Mesodermal cell (in vitro differentiated cells): ENCODE data around the gene FIBCD1.

ENCODE experiments used
- H3K27ac ChIP-seq: 2 replicates; pipeline ENCODE4 v1.7.0; 2013; ENCODE audit warnings: mild to moderate bottlenecking, low read depth, low read length, moderate library complexity; ENCODE audit not compliant: severe bottlenecking
- H3K36me3 ChIP-seq: 2 replicates; pipeline ENCODE4 v1.7.1; 2013; ENCODE audit warnings: mild to moderate bottlenecking, low read length, moderate library complexity; ENCODE audit not compliant: control insufficient read depth, insufficient read depth
- H3K4me1 ChIP-seq: one replicate; pipeline ENCODE4 v1.7.1; 2013; ENCODE audit warnings: mild to moderate bottlenecking, low read length; ENCODE audit not compliant: insufficient read depth, control insufficient read depth, poor library complexity, severe bottlenecking
- H3K4me3 ChIP-seq: 2 replicates; pipeline ENCODE4 v1.7.0; 2013; ENCODE audit warnings: low read length, control low read depth, mild to moderate bottlenecking; ENCODE audit not compliant: insufficient read depth, poor library complexity, severe bottlenecking; ENCODE audit errors: extremely low read depth
- H3K9me3 ChIP-seq: 2 replicates; pipeline ENCODE4 v1.7.1; 2013; ENCODE audit warnings: mild to moderate bottlenecking, low read length, moderate library complexity; ENCODE audit not compliant: control insufficient read depth
- WGBS, 2 experiments: methylation state at CpG; one replicate each; pipeline ENCODE4 v1.1.5; 2013; ENCODE audit warnings: missing lambda C conversion rate in 2 of 2; ENCODE audit not compliant: insufficient coverage in 2 of 2; 5-methylcytosine and 5-hydroxymethylcytosine counted together

The FIBCD1 gene

DNA sequence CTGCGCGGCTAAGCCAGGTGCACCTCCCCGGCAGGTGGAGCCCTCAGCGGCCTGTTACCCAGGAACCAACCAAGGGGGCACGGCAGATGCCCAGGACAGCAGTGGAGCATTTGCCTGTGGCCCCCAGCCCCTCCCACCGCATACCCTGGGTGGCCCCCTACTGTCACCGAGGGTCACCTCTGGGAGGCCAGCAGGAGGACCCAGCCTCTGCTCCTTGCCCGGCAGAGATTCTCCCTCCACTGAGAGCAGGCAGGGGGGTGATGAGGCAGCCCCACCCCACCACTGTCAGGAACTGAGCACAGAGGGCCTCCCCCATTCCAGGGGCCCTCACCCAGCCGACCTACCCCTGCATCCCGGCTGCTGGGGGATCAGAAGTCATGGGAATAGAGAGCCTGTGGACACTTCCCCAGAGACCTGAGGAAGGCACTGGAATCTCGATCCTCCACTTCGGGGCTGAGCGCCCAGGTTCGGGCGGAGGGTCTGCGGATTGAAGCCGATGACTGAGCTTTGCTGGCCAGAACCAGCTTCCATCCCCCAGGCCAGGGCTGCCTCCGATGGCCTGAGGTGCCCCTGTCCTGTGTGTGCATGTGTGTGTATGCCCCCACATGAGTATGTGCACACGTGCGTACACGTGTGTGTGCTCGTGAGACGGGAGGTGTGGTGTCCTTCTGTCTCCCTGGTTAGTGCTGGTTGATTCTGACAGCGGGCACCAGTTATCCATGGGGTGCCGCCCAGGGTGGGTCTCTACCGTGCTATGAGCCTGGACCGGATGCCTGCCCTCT is 42.6 kb downstream of the FIBCD1 start, which contains the start of gene QRFP:
TSS of gene QRFP (minus strand) at position 580 of the 782 bp plus-strand sequence. CDS start 2,974 bp downstream, outside the sequence.
- Histone ChIP-seq H3K36me3 (peaks cover 20% of the 10 kb centered on the region), H3K9me3 (no peaks in the 10 kb centered on the region), H3K4me1 (peaks cover 4% of the 10 kb centered on the region), H3K27ac (no peak within 1 kb of the TSS), H3K4me3 (no peak within 1 kb of the TSS)
- 87 to 93% methylated on average over 24 to 26 of the region's 27 CpGs for WGBS, 2 experiments

DNA sequence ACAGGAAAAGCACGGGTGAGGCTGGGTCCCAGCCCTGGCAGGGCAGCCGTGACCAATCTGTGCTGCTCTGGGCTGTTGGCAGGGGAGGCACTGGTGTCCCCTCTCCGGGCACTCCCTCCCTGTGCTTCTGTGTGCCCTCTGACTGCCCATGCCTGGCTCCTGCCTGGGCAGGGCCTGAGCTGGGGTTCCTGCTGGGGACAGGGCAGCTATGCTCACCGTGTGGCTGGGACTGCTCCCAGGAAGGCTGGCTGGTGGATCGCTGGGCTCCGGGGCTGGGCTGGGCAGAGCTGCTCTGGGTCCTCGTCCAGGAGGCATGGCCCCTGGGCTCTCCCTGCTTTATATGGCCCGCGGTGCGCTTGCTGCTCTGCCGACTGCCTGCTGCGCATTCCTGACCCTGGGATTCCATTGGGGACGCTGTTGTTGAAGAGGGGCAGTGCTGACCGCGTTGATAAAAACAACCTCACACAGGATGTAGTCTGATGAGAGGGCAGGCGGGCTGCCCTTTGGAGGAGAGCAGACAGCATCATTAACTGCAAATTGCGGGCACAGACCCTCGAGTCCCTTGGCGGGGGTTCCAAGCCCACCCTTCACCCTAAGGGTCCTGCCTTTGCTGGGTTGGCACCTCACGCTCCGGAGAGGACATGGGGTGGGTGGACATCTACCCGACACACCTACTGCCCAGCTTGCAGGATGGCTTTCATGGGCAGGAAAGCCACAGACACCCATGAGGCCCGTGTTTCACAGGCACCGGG is 43.4 kb downstream of the FIBCD1 start:
- H3K36me3 ChIP-seq, result peaks cover 26% of the 10 kb centered on the region
- no peak overlapping the region for H3K4me3 ChIP-seq
- H3K4me1 ChIP-seq, result peaks cover 4% of the 10 kb centered on the region
- H3K9me3 ChIP-seq, result no peaks in the 10 kb centered on the region
- H3K27ac ChIP-seq, result no peak overlapping the region
- WGBS, 2 experiments, result 84 to 85% methylated on average over 22 to 24 of the region's 24 CpGs

DNA sequence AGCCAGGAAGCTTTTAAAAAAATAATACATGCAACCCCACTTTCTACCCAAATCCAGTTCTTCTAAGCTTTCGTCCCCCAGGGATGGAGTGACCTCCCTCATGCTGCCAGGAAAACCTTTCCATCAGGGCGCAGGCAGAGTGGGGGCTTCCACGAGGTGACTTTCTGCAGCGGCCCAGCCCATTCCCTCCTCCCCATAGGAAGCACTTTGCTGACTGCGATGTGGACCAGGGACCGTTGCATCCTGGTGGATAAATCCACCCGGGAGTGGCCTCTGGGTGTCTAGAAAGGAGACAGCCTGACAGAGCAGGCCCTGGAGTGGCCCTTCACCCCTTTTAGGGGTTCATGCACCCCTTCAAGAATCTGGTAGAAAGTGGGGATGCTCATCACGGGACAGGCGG is 44.0 kb downstream of the FIBCD1 start:
- peaks cover 4% of the 10 kb centered on the region for H3K4me1 ChIP-seq
- H3K36me3 ChIP-seq, result peaks cover 32% of the 10 kb centered on the region
- H3K4me3 ChIP-seq, result no peak overlapping the region
- H3K9me3 ChIP-seq, result no peaks in the 10 kb centered on the region
- 91 to 92% methylated on average over 7 to 8 of the region's 9 CpGs for WGBS, 2 experiments
- no peak overlapping the region for H3K27ac ChIP-seq

DNA sequence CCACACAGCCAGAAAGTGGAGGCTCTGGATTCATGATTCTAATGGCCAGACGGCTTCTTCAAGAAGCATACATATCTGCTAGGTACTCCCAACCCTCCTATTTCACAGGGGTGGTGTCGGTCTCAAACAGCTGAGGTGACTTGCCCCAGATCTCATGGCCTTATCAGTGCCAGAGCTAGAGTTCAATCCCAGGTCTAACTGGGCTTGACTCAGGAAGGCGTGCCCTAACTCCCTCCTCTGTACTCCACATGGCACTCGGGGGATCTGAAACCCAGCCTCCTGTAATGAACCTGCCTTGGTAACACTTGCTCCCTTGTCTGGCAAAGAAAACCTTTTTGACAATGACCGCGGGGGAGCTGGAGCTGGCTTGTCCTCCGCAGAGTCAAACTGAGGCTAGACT is 44.5 kb downstream of the FIBCD1 start:
- Histone ChIP-seq H3K27ac (no peak overlapping the region), H3K4me3 (no peak overlapping the region), H3K4me1 (peaks cover 4% of the 10 kb centered on the region), H3K9me3 (no peaks in the 10 kb centered on the region), H3K36me3 (peaks cover 35% of the 10 kb centered on the region)
- WGBS, 2 experiments, result 91 to 94% methylated on average over 7 of the region's 7 CpGs

DNA sequence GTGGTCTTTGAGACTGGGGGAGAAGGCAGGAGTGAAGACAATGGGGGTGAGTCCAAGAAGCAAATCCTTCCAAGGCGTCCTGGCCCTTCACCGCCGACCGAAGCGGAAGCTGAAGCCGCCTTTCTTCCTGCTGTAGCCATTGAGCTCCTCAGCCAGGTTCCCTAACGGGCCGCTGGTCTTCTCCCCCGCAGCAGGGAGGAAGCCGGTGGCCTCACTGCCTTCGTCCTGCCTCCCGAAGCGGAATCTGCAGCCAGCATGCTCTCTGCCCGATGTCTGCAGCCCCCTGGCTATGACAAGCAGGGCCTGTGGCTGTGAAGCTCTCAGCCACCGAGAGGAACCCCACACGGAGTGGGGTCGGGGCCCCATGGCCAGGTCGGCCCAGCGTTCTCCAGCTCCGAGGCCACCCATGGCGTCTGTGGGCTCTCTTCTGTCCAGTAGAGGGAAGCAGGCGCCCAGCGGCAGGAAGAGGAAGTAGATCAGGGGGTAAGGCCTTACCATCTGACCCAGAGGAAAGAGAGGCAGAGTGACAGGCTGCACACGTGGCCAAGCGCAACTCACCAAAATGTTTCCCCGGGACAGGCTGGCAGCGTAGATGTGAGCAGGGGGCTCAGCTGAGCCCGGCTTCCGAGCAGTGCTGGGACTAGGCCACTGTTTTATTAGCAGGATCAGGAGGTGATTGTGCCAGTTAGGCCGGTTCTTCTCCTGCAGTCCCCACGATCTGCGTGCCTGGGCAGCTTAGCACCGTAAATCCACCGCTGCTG is 45.5 kb downstream of the FIBCD1 start:
- Histone ChIP-seq H3K4me3 (no peak overlapping the region), H3K4me1 (peaks cover 4% of the 10 kb centered on the region), H3K27ac (no peak overlapping the region), H3K9me3 (no peaks in the 10 kb centered on the region), H3K36me3 (peaks cover 42% of the 10 kb centered on the region)
- WGBS, 2 experiments, result 87% methylated on average over 31 to 33 of the region's 34 CpGs

DNA sequence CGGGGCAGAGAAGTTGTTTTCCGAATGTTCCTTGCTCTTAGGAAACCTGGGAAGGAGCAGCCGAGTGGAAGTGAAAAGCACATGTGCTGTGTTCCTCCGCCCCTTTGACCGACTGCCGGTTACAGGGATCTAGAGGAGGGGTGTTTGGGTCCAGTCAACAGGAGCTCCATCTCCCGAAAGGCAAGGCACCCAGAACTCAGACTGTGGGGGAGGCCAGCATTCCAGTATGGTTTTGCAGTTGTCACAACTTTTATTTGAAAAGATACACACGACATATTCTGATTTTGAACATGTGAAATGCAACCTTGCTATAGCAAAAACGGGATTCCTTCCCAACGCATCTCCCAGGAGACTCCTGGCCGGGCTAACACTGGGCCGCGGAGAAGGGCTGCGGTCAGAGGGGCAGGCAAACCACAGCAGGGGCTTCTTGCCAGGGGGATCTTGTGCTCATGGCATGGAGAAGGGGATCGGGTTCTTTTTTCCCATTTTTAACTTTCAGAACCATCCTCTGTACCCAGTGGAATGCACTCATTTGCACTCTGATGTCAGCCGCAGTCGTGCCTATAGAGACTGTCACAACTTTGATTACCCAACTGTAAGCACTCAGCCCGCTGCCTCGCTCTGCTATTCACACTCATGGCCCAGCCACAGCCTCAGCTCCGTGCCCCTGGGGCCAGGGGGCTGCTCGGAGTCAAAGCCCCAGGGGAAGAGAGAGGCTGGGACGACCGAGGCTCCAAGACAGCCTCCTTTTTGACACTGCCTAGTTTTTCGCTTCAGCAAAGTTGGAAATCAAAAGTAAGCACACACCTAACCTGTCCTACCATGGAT is 46.4 kb downstream of the FIBCD1 start:
- peaks cover 50% of the 10 kb centered on the region for H3K36me3 ChIP-seq
- no peaks in the 10 kb centered on the region for H3K9me3 ChIP-seq
- H3K27ac ChIP-seq, result no peak overlapping the region
- 92 to 93% methylated on average over 20 to 21 of the region's 24 CpGs for WGBS, 2 experiments
- no peak overlapping the region for H3K4me3 ChIP-seq
- H3K4me1 ChIP-seq, result peaks cover 4% of the 10 kb centered on the region

DNA sequence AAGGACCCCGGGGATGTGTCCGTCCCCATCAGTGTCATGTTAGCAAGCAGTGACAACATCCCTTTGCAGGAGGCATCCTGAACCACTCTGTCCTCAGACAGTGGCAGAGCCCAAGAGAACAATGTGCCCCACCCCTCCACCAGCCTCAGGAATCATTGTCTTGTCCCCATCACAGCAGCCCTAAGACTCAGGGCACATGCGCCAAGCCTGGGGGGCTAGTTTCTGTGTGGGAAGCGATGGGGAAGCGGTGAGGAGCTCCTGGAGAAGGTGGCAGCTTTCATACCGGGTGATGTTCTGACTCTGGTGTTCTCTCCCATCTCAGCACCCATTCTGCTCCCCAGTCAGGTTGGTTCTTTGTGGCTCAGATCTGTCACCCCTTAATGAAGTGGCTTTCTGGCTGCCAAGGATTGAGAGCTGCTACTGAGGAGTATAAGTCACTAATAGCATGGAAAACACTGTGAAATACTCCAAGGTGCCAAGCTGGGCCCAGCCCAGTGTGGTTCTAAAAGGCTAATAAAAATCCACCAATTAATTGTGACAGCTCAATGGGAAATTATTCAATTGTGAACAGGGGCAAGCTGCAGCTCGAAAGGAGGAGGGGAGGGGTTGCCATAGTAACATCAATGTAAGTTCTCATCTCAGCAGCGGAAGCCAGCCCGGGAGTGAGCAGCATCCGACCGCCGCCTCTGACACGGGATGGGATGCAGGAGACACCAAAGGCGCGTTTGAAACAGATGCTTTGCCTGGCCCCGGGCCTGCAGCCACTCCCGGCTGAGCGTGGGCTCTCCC is 47.2 kb downstream of the FIBCD1 start:
- peaks cover 4% of the 10 kb centered on the region for H3K4me1 ChIP-seq
- H3K27ac ChIP-seq, result no peak overlapping the region
- H3K4me3 ChIP-seq, result no peak overlapping the region
- no peaks in the 10 kb centered on the region for H3K9me3 ChIP-seq
- peaks cover 58% of the 10 kb centered on the region for H3K36me3 ChIP-seq
- 96 to 98% methylated on average over 14 to 16 of the region's 18 CpGs for WGBS, 2 experiments

DNA sequence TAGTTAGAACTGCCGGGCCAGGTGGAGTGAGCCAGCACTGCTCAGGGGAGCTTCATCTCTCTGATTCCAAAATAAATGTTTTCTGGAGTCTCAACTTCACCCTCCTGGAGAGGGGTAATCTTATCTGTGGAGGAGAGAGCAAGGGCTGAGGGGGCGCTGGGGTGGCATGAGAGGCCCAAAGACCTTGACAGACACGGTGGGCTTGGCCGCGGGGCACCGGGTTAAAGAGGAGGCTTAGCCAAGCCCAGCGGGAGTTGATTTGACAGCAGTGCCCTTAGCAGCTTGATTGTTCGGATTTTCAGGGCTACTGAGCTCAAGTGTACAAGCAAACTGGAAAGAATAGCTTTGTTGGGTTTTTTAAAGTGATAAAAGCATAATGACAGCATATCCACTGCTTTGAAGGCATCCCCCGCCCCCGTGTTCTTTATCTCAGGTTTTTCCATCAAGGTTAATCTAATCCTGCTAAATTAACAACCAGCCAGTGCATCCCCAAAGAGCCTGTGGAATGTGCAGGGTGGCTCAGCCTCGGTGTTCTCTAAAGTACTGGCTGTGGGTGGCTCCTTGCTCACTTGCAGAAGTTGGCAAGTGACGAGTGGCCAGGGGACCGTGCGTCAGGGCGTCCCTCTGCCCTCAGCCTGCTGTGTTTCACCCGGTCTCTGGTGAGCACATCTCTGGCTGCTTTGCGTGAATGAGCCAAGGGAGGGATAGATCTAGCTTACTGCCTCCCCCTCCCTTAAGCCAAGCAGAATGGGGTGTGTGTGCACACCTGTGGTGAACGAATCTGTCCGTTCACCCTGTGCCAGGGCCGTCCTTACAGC is 48.0 kb downstream of the FIBCD1 start:
- Histone ChIP-seq H3K27ac (no peak overlapping the region), H3K4me1 (peaks cover 4% of the 10 kb centered on the region), H3K36me3 (peaks cover 66% of the 10 kb centered on the region), H3K4me3 (no peak overlapping the region), H3K9me3 (no peaks in the 10 kb centered on the region)
- WGBS, 2 experiments, result 96 to 98% methylated on average over 17 to 18 of the region's 20 CpGs

DNA sequence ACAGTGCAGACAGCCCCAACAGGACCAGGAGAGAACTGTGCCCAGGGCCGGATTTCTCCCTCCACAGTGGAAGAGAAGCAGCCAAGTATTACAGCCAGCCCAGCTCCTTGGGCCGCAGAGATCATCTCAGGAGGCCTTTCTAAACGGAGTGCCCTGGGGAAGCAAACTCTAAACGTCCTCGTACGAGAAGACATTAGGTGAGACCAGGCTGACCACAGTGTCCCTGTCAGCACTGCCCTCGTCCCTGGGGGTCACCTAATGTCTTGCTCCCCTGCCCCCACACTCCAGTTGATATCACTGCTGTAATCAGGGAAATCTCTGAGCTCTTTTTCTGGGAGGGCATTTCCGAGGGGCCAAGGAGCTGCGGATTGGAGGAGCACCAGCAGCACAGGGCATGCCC is 48.9 kb downstream of the FIBCD1 start:
- H3K27ac ChIP-seq, result no peak overlapping the region
- 92 to 94% methylated on average over 8 to 9 of the region's 9 CpGs for WGBS, 2 experiments
- no peak overlapping the region for H3K4me3 ChIP-seq
- peaks cover 76% of the 10 kb centered on the region for H3K36me3 ChIP-seq
- H3K9me3 ChIP-seq, result no peaks in the 10 kb centered on the region
- peaks cover 7% of the 10 kb centered on the region for H3K4me1 ChIP-seq
